Gastrocnemius medialis (tissue), 4 donors: ENCODE measurements around the gene PLEKHA1. TPM values are rescaled to one million over a fixed set of nuclear protein-coding genes. Genes with fewer than 3 reads are reported as not detected.

Experiments used
- ATAC-seq, 2 donors: fragments of 150-250 bp; one replicate each; pipeline ENCODE4 v1.9.1; 2016
- DNase-seq, 2 donors: peaks; one replicate each; pipeline ENCODE4 v3.0.0-alpha.2; 2019
- H3K27ac ChIP-seq, 4 donors: fragments of 200-600 bp; sonication (generic); 1 replicate in 1 of 4; 2 replicates in 3 of 4; pipeline ENCODE4 v1.5.1; 2016 to 2018; ENCODE audit warnings: mild to moderate bottlenecking in 2 of 4, moderate library complexity in 1 of 4
- H3K27me3 ChIP-seq, 3 donors: fragments of 200-600 bp; sonication (generic) in 2 of 3; 1 replicate in 1 of 3; 2 replicates in 2 of 3; pipeline versions ENCODE4 v1.5.1 to v1.6.0; 2016 to 2019; ENCODE audit warnings: mild to moderate bottlenecking in 1 of 3, moderate library complexity in 1 of 3
- H3K36me3 ChIP-seq, 2 donors: fragments of 200-600 bp; sonication (generic) in 1 of 2; one replicate each; pipeline ENCODE4 v1.5.1; 2017 to 2018
- H3K4me1 ChIP-seq, 2 donors: fragments of 200-600 bp; sonication (generic) in 1 of 2; one replicate each; pipeline ENCODE4 v1.5.1; 2016 to 2017; ENCODE audit warnings: mild to moderate bottlenecking in 2 of 2
- H3K4me3 ChIP-seq, 4 donors: fragments of 200-600 bp; sonication (generic) in 3 of 4; 1 replicate in 1 of 4; 2 replicates in 3 of 4; pipeline ENCODE4 v1.5.1; 2016 to 2019; ENCODE audit warnings: mild to moderate bottlenecking in 2 of 4
- H3K9me3 ChIP-seq, 3 donors: fragments of 200-600 bp; sonication (generic) in 2 of 3; 1 replicate in 1 of 3; 2 replicates in 2 of 3; pipeline ENCODE4 v1.5.1; 2016 to 2019
- POLR2A ChIP-seq, 2 donors: fragments of 450-650 bp; IDR thresholded peaks; one replicate each; pipeline ENCODE4 v1.6.1; 2017; ENCODE audit warnings: antibody characterized with exemption in 2 of 2, mild to moderate bottlenecking in 2 of 2, moderate library complexity in 2 of 2
- in situ Hi-C, 4 donors: fragments of 200-750 bp; cut with MboI; loops; one replicate each; pipeline versions ENCODE4 v1.15.0 to v1.8.0; 2017; ENCODE audit warnings: low sequenced_read_pairs in 4 of 4
- intact Hi-C: fragments of 100-400 bp; cut with DNase I; formaldehyde crosslinking; loops from one replicate; pipeline ENCODE4 v1.15.1; 2023; ENCODE audit warnings: low total_unique reads
- total RNA-seq, 4 donors: library from RNA; depleted of rRNA; stranded (reverse); fragments of >200 nt; gene quantifications; one replicate each; pipeline versions ENCODE4 v1.1.0 to v1.2.3, GENCODE V29; 2016
- TF ChIP-seq, protein P1 (sequence below), 5 experiments: fragments of 450-650 bp in 3 of 5; fragments of 200-600 bp in 2 of 5; sonication (generic) in 2 of 5; IDR thresholded peaks in 4 of 5; conservative IDR thresholded peaks in 1 of 5; 1 replicate in 4 of 5; 2 replicates in 1 of 5; pipeline ENCODE4 v1.5.1; 2016 to 2019; ENCODE audit warnings: antibody characterized with exemption in 5 of 5, mild to moderate bottlenecking in 3 of 5, moderate library complexity in 3 of 5

PLEKHA1 gene
- total RNA-seq, 4 donors from 2014 or later = 33.7 to 54.0 (median 37.8) TPM

DNA sequence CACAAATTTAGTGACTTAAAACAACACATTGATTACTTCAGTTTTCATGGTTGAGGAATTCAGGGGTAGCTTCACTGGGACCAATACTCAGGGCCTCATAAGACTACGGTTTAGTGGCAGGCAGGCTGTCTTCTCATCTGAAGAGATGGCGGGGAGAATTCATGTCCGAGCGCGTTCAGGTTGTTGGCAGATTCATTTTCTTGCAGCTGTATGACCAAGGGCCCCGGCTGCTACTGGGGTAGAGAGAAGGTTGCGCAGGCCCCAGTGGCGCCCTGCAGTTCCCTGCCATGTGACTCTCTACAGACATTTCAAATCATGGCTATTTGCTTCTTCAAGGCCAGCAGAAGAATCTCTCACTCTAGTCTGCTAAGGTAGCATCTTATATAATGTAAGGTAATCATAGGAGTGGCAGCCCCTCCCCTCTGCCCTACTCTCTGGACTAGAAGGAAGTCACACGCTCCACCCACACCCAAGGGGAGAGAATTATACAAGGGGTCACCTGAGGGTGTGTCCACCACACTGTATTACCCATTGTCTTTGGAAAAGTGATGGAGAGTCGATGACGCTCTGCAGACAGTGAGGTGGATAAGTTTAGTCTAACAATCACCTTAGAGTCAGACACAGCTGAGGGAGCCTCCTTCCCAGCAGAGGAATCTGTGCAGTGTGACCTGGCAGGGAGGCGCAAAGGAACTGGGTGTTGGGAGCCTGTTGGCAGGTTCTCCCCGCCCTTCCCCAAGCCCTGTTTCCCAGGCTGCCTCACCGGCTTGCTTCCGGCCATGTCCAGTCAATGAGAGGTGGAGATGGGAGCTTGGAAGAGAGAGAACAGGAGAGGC, 35.7 kb upstream of the PLEKHA1 start:
- Histone ChIP-seq H3K27ac (no peak overlapping the region), H3K9me3 (no peaks in the 10 kb centered on the region), H3K27me3 (no peaks in the 10 kb centered on the region), H3K4me1 (peaks cover 0 to 8% of the 10 kb centered on the region in 2 donors), H3K36me3 (no peaks in the 10 kb centered on the region), H3K4me3 (no peak overlapping the region)
- DNase-seq (no peak), ATAC-seq (no peak)
- in situ Hi-C loops = no loop called here
- TF ChIP-seq, protein P1, sequence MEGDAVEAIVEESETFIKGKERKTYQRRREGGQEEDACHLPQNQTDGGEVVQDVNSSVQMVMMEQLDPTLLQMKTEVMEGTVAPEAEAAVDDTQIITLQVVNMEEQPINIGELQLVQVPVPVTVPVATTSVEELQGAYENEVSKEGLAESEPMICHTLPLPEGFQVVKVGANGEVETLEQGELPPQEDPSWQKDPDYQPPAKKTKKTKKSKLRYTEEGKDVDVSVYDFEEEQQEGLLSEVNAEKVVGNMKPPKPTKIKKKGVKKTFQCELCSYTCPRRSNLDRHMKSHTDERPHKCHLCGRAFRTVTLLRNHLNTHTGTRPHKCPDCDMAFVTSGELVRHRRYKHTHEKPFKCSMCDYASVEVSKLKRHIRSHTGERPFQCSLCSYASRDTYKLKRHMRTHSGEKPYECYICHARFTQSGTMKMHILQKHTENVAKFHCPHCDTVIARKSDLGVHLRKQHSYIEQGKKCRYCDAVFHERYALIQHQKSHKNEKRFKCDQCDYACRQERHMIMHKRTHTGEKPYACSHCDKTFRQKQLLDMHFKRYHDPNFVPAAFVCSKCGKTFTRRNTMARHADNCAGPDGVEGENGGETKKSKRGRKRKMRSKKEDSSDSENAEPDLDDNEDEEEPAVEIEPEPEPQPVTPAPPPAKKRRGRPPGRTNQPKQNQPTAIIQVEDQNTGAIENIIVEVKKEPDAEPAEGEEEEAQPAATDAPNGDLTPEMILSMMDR (IDR thresholded peaks at IDR 0.05 in 4 of 5, conservative IDR thresholded peaks at IDR 0.05 in 1 of 5) = no peak
- no peak for TF ChIP-seq POLR2A (IDR thresholded peaks at IDR 0.05)
- intact Hi-C loops = no loop called here

DNA sequence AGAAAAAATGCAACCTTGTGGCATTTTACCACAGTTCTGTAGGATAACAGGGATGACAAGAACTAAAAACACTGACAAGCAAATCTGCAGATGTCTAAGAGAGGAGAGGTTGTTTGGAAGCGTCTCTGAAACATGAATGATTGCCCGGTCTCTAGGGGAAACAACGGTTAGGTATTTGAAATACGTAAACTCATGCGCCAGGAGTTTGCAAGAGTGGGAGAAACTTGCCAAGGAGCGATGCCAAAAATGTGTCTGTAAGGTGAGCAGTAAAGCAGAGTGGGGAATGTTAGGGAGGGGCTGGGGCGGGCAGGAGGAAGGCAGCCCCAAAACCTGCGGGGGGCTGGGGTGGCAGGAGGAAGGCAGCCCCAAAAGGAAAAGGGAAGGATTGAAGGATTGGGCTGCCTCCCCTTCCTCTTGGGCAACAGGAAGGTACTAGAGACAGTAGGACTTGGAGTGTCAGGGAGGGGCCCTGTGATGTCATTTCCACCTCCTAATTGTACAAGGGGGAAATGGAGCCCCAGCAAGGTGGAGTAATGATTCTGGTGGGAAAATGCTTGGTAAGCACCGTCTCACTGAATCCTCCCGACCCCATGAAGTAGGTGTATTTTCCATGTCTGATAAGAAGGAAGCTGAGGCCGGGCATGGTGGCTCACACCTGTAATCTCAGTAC, 33.2 kb upstream of the PLEKHA1 start:
- Histone ChIP-seq H3K27me3 (no peaks in the 10 kb centered on the region), H3K4me3 (no peak overlapping the region), H3K27ac (no peak overlapping the region), H3K4me1 (peaks cover 0 to 8% of the 10 kb centered on the region in 2 donors), H3K36me3 (no peaks in the 10 kb centered on the region), H3K9me3 (no peaks in the 10 kb centered on the region)
- DNase-seq = no peak
- TF ChIP-seq POLR2A (IDR thresholded peaks at IDR 0.05) = no peak
- TF ChIP-seq, protein P1 (IDR thresholded peaks at IDR 0.05 in 4 of 5, conservative IDR thresholded peaks at IDR 0.05 in 1 of 5) = no peak
- intact Hi-C loops = loop anchor here (5.0 kb wide), 1 partner anchor 44 kb away; no protein-coding TSS in a partner anchor
- ATAC-seq = peak in 1 of 2 donors; percentile 52
- in situ Hi-C loops = loop anchor here (5.0 to 10.0 kb wide), 3 partner anchors 94 to 224 kb away; partner anchors contain the start of gene DMBT1 (in 2 of the 4)

DNA sequence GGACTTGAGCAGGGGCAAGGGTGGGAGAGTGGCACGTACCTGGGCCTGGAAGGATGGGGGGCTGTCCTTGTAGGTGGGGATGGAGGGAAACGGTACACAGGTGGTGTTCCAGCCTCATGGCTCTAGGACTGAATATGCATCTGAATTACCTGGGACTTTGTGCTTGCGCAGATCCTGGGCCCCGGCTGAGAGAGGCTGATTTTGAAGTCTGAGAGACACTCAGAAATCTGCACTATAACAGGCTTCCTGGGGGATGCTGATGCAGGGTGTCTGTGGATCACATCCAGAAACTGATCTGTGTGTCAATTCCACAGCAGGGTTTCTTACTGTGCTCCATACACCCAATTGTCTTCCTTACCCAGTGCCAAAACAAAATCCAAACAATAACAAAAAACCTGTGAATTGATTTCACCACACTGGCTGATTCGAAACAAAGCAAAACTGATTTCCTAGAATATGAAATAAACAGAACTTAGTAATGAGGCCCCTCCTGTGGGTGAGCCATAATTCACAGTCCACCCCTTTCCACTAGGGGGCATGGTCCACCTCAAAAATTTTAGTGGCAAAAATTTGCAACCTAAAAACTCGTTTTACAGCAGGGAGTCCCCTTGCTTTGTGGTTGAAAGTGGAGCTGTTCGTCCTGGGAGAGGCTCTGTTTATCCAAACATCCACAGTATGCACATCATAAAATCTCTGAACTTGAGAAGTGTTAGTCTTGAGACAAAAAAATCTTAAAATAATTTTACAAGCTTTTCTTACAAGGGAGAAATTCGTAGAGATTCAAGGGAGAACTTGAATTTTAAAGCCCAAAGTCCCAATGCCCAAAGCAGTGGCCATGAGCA, 32.0 kb upstream of the PLEKHA1 start:
- TF ChIP-seq POLR2A (IDR thresholded peaks at IDR 0.05) = no peak
- TF ChIP-seq, protein P1 (IDR thresholded peaks at IDR 0.05 in 4 of 5, conservative IDR thresholded peaks at IDR 0.05 in 1 of 5) = peak; percentile 51 to 78 (median 73)
- Histone ChIP-seq H3K36me3 (no peaks in the 10 kb centered on the region), H3K4me3 (no peak overlapping the region), H3K27me3 (no peaks in the 10 kb centered on the region), H3K4me1 (peaks cover 0 to 8% of the 10 kb centered on the region in 2 donors), H3K9me3 (no peaks in the 10 kb centered on the region), H3K27ac (no peak overlapping the region)
- in situ Hi-C loops (loop anchor here (5.0 to 10.0 kb wide), 3 partner anchors 92 to 222 kb away; partner anchors contain the start of gene DMBT1 (in 2 of the 4)), intact Hi-C loops (loop anchor here (1.0 to 5.0 kb wide), 3 partner anchors 45 to 222 kb away; no protein-coding TSS in a partner anchor)
- peak; percentile 37 to 44 for ATAC-seq
- no peak for DNase-seq

DNA sequence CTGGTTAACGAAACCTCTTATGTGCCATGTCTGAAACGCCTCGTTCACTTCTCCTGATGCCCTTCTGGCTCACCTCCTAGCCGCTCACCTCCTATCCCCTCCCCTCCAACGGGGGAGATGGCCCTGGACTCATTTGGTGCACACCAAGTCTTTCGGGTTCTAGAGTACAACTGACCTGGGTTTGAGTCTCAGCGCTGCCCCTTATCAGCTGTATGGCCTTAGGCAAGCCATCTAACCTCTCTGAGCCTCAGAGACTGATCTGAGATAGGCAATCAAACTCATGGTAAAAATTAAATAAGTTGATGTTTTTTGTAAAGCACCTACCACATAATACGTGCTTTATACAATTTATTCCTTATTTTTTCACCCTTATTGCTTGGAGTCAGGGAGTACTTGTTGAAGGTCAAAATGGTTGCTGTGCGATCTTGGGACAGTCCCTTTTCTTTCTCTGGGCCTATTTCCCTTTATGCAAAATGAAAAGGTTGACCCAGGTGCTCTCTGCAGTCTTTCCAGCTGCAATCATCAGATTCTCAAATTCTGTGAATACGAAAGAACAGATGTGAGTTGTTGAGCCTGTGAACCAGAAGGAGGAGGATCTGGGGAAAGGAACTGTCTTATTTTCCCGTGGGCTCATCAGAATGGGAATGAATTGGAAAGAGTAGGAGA, 31.2 kb upstream of the PLEKHA1 start:
- in situ Hi-C loops (loop anchor here (5.0 to 10.0 kb wide), 3 partner anchors 92 to 222 kb away; partner anchors contain the start of gene DMBT1 (in 2 of the 4)), intact Hi-C loops (loop anchor here (1.0 to 5.0 kb wide), 3 partner anchors 46 to 222 kb away; no protein-coding TSS in a partner anchor)
- TF ChIP-seq, protein P1 (IDR thresholded peaks at IDR 0.05 in 4 of 5, conservative IDR thresholded peaks at IDR 0.05 in 1 of 5) = no peak
- no peak for TF ChIP-seq POLR2A (IDR thresholded peaks at IDR 0.05)
- no peaks in the 10 kb centered on the region for H3K27me3 ChIP-seq
- no peak overlapping the region for H3K27ac ChIP-seq
- DNase-seq (no peak), ATAC-seq (no peak)
- H3K4me1 ChIP-seq = peaks cover 0 to 8% of the 10 kb centered on the region in 2 donors
- no peak overlapping the region for H3K4me3 ChIP-seq
- H3K36me3 ChIP-seq = no peaks in the 10 kb centered on the region
- H3K9me3 ChIP-seq = no peaks in the 10 kb centered on the region
